ENCODE data around the gene EDA.

Gene EDA

GRCh38 chrX:69748055-69748454 is 132.1 kb downstream of the EDA start:
- H2AFZ ChIP-seq (ENCODE audit: low read length): no peak overlapping the region
- H4K20me1 ChIP-seq (ENCODE audit: insufficient read depth, low read length): no peaks in the 10 kb centered on the region
- H3K27ac ChIP-seq (ENCODE audit: low read length): no peak overlapping the region
- H3K9ac ChIP-seq (ENCODE audit: low read length): no peak overlapping the region
- no peaks in the 10 kb centered on the region for H3F3A ChIP-seq (ENCODE audit: insufficient read depth, low read length)
- H3K4me3 ChIP-seq (ENCODE audit: low read length): no peak overlapping the region
- H3K79me2 ChIP-seq (ENCODE audit: low read length): no peaks in the 10 kb centered on the region
- no peaks in the 10 kb centered on the region for H3K9me2 ChIP-seq (replicated peaks; ENCODE audit: insufficient read depth, low read length)
- H3K36me3 ChIP-seq (replicated peaks; ENCODE audit: insufficient read depth, low read length): no peaks in the 10 kb centered on the region
- H3K9me3 ChIP-seq (replicated peaks; ENCODE audit: insufficient read depth, low read length): no peaks in the 10 kb centered on the region
- H3K4me2 ChIP-seq (ENCODE audit: low read depth, low read length): no peak overlapping the region
- TF ChIP-seq EZH2 (optimal IDR thresholded peaks at IDR 0.05; ENCODE audit: low read depth, low read length) (no peak), EZH2phosphoT487 (IDR thresholded peaks at IDR 0.05; ENCODE audit: low read length) (no peak)
- TF ChIP-seq, protein P1, sequence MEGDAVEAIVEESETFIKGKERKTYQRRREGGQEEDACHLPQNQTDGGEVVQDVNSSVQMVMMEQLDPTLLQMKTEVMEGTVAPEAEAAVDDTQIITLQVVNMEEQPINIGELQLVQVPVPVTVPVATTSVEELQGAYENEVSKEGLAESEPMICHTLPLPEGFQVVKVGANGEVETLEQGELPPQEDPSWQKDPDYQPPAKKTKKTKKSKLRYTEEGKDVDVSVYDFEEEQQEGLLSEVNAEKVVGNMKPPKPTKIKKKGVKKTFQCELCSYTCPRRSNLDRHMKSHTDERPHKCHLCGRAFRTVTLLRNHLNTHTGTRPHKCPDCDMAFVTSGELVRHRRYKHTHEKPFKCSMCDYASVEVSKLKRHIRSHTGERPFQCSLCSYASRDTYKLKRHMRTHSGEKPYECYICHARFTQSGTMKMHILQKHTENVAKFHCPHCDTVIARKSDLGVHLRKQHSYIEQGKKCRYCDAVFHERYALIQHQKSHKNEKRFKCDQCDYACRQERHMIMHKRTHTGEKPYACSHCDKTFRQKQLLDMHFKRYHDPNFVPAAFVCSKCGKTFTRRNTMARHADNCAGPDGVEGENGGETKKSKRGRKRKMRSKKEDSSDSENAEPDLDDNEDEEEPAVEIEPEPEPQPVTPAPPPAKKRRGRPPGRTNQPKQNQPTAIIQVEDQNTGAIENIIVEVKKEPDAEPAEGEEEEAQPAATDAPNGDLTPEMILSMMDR (IDR thresholded peaks at IDR 0.05; ENCODE audit: low read length): no peak
- H3K4me1 ChIP-seq (ENCODE audit: low read length): no peaks in the 10 kb centered on the region
- H3K27me3 ChIP-seq (replicated peaks; ENCODE audit: insufficient read depth, low read length): no peaks in the 10 kb centered on the region
- DNase-seq: no peak

GRCh38 chrX:69759921-69760625 is 144.2 kb downstream of the EDA start:
- no peaks in the 10 kb centered on the region for H3K4me1 ChIP-seq (ENCODE audit: low read length)
- no peak for DNase-seq
- H3K9me2 ChIP-seq (replicated peaks; ENCODE audit: insufficient read depth, low read length): no peaks in the 10 kb centered on the region
- TF ChIP-seq, protein P1 (IDR thresholded peaks at IDR 0.05; ENCODE audit: low read length): no peak
- no peak for TF ChIP-seq EZH2 (optimal IDR thresholded peaks at IDR 0.05; ENCODE audit: low read depth, low read length)
- no peak for TF ChIP-seq EZH2phosphoT487 (IDR thresholded peaks at IDR 0.05; ENCODE audit: low read length)
- no peak overlapping the region for H2AFZ ChIP-seq (ENCODE audit: low read length)
- H4K20me1 ChIP-seq (ENCODE audit: insufficient read depth, low read length): no peaks in the 10 kb centered on the region
- no peak overlapping the region for H3K27ac ChIP-seq (ENCODE audit: low read length)
- no peaks in the 10 kb centered on the region for H3K27me3 ChIP-seq (replicated peaks; ENCODE audit: insufficient read depth, low read length)
- no peaks in the 10 kb centered on the region for H3K79me2 ChIP-seq (ENCODE audit: low read length)
- no peak overlapping the region for H3K4me3 ChIP-seq (ENCODE audit: low read length)
- no peaks in the 10 kb centered on the region for H3F3A ChIP-seq (ENCODE audit: insufficient read depth, low read length)
- H3K9ac ChIP-seq (ENCODE audit: low read length): no peak overlapping the region
- no peaks in the 10 kb centered on the region for H3K9me3 ChIP-seq (replicated peaks; ENCODE audit: insufficient read depth, low read length)
- H3K4me2 ChIP-seq (ENCODE audit: low read depth, low read length): no peak overlapping the region
- H3K36me3 ChIP-seq (replicated peaks; ENCODE audit: insufficient read depth, low read length): no peaks in the 10 kb centered on the region

GRCh38 chrX:69761633-69762032 is 145.7 kb downstream of the EDA start:
- no peaks in the 10 kb centered on the region for H3K9me3 ChIP-seq (replicated peaks; ENCODE audit: insufficient read depth, low read length)
- H3K36me3 ChIP-seq (replicated peaks; ENCODE audit: insufficient read depth, low read length): no peaks in the 10 kb centered on the region

More at GRCh38 chrX:69761633-69762032, 145.7 kb downstream of the EDA start:
- Histone ChIP-seq H3K27ac (ENCODE audit: low read length) (no peak overlapping the region), H3K4me1 (ENCODE audit: low read length) (no peaks in the 10 kb centered on the region), H3K4me2 (ENCODE audit: low read depth, low read length) (no peak overlapping the region), H3F3A (ENCODE audit: insufficient read depth, low read length) (no peaks in the 10 kb centered on the region), H3K4me3 (ENCODE audit: low read length) (no peak overlapping the region), H4K20me1 (ENCODE audit: insufficient read depth, low read length) (no peaks in the 10 kb centered on the region), H2AFZ (ENCODE audit: low read length) (no peak overlapping the region), H3K27me3 (replicated peaks; ENCODE audit: insufficient read depth, low read length) (no peaks in the 10 kb centered on the region), H3K9ac (ENCODE audit: low read length) (no peak overlapping the region), H3K79me2 (ENCODE audit: low read length) (no peaks in the 10 kb centered on the region), H3K9me2 (replicated peaks; ENCODE audit: insufficient read depth, low read length) (no peaks in the 10 kb centered on the region)
- no peak for DNase-seq
- no peak for TF ChIP-seq EZH2 (optimal IDR thresholded peaks at IDR 0.05; ENCODE audit: low read depth, low read length)
- TF ChIP-seq, protein P1 (IDR thresholded peaks at IDR 0.05; ENCODE audit: low read length): no peak
- TF ChIP-seq EZH2phosphoT487 (IDR thresholded peaks at IDR 0.05; ENCODE audit: low read length): no peak
